ENCODE data around the gene CATSPER4. TPM values are rescaled to one million over a fixed set of nuclear protein-coding genes. Genes with fewer than 3 reads are reported as not detected.

CATSPER4 gene
- total and polyA plus RNA-seq, 3 donors from 2014 or later = 4.9 to 13.2 (median 8.2) TPM

DNA sequence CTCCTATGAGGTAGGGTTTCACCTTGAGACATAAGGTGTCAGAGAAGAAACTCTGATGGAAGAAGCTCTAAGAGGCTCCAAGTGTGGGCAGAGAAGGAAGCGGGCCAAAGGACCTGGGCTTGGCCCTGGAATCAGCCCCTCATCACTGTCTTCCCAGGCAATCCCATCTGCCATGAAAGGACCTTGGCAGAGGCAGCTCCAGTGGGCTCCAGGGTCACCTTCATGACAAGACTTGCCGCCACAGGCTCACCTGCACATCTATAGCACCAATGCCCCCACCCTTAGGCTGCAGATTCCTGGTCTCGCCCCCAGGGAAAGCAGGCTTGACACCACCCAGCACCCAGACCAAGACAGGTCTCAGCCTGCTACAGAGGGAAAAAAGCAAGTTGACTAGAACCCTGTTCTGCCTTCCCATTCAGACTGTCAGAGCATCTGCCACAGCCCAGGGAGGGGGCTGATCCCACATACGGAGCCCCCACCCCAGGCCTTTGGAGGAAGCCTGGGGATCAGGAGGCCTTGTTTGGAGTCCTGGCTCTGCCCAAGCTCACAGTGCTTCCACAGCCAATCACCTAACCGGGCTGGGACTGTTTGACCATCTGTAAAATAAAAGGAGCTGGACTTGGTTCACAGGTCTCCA lies 32.0 kb upstream of the CATSPER4 start:
- Histone ChIP-seq H3K27me3 (no peaks in the 10 kb centered on the region), H3K9me3 (no peaks in the 10 kb centered on the region), H3K4me1 (peaks cover 7% of the 10 kb centered on the region), H3K27ac (no peak overlapping the region), H3K4me3 (no peak overlapping the region), H3K36me3 (ENCODE audit: low read depth, missing control alignments) (no peaks in the 10 kb centered on the region)
- WGBS, 2 donors = 92 to 95% methylated on average over 5 of the region's 5 CpGs
- intact Hi-C loops (cut with DNase I; ENCODE audit: low total_unique reads) = no loop called here
- TF ChIP-seq POLR2A (IDR thresholded peaks at IDR 0.05) = no peak
- TF ChIP-seq, protein P1, sequence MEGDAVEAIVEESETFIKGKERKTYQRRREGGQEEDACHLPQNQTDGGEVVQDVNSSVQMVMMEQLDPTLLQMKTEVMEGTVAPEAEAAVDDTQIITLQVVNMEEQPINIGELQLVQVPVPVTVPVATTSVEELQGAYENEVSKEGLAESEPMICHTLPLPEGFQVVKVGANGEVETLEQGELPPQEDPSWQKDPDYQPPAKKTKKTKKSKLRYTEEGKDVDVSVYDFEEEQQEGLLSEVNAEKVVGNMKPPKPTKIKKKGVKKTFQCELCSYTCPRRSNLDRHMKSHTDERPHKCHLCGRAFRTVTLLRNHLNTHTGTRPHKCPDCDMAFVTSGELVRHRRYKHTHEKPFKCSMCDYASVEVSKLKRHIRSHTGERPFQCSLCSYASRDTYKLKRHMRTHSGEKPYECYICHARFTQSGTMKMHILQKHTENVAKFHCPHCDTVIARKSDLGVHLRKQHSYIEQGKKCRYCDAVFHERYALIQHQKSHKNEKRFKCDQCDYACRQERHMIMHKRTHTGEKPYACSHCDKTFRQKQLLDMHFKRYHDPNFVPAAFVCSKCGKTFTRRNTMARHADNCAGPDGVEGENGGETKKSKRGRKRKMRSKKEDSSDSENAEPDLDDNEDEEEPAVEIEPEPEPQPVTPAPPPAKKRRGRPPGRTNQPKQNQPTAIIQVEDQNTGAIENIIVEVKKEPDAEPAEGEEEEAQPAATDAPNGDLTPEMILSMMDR (IDR thresholded peaks at IDR 0.05) = no peak
- no peak for DNase-seq

DNA sequence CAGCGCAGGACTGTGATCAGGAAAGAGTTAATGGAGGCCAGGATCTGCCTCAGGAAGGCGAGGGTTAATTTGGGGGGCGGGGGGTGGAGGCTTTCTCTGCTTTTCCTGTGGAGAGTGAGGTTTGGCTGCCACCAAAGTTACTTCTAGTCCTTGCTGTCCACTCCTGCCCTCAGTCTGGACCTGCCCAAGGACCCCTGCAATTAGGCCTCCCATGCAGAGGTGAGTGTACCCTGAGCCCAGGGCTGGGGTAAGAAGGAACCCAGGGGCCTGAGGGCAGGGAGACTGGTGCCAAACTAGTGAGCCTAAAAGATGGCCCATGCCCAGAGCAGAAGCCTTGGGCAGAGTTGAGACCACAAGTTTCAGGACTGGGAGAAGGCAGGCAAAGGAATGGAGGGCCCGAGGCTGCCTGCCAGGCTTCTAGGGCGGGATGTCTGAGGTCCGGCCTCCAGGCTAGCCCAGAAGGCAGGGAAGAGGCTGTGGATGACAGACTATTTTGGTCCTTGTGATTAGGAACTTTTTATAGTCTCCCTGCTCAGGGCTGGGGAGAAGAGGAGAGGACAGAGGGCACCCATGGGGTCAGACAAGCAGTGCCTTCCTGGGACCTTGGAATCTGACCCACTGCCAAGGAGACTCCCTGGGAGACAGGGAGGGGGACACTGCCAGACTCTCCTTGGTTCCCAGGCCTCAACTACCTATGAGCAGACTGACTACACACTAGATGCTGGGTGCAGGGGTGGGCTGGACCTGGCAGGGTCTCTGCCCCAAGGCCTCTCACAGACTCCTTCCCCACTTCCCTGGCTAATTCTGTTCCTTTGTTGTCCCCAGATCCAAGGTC lies 31.3 kb upstream of the CATSPER4 start, which contains the start of gene FAM110D:
Gene FAM110D, plus strand, starts transcription at position 172 of the 835 bp plus-strand sequence. CDS start 2,213 bp downstream, outside the sequence.
- no peak for DNase-seq
- TF ChIP-seq, protein P1 (IDR thresholded peaks at IDR 0.05) = no peak
- TF ChIP-seq POLR2A (IDR thresholded peaks at IDR 0.05) = no peak
- Histone ChIP-seq H3K27ac (no peak within 1 kb of the TSS), H3K4me1 (peaks cover 7% of the 10 kb centered on the region), H3K36me3 (ENCODE audit: low read depth, missing control alignments) (no peaks in the 10 kb centered on the region), H3K27me3 (no peaks in the 10 kb centered on the region), H3K9me3 (no peaks in the 10 kb centered on the region), H3K4me3 (peak within 1 kb of the TSS in 1 of 2 donors; percentile 6)
- 61 to 63% methylated on average over 4 to 6 of the region's 6 CpGs for WGBS, 2 donors
- intact Hi-C loops (cut with DNase I; ENCODE audit: low total_unique reads) = no loop called here

DNA sequence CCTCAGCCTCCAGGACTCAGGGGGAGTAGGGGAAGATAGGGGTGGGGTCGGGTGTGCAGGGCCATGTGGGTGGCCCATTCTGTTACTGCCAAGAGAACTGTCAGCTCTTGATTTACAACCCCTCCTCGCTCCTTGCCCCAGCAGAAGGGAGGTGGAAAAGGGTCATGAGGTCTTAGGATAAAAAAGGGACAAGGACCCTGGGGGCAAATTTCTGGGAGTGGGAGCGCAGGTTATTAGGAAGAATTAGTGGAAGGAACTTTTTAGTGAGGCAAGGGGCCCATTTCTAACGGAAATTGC lies 30.7 kb upstream of the CATSPER4 start:
- H3K4me3 ChIP-seq = peak overlapping the region in 1 of 2 donors; percentile 6
- no peak for TF ChIP-seq POLR2A (IDR thresholded peaks at IDR 0.05)
- TF ChIP-seq, protein P1 (IDR thresholded peaks at IDR 0.05) = no peak
- WGBS, 2 donors = 69 to 77% methylated on average over 4 of the region's 4 CpGs
- H3K27ac ChIP-seq = no peak overlapping the region
- intact Hi-C loops (cut with DNase I; ENCODE audit: low total_unique reads) = loop anchor here (10.0 kb wide), 1 partner anchor 45 kb away; the partner anchor contains the start of gene PDIK1L
- H3K27me3 ChIP-seq = no peaks in the 10 kb centered on the region
- no peaks in the 10 kb centered on the region for H3K36me3 ChIP-seq (ENCODE audit: low read depth, missing control alignments)
- no peaks in the 10 kb centered on the region for H3K9me3 ChIP-seq
- DNase-seq = no peak
- peaks cover 7% of the 10 kb centered on the region for H3K4me1 ChIP-seq

DNA sequence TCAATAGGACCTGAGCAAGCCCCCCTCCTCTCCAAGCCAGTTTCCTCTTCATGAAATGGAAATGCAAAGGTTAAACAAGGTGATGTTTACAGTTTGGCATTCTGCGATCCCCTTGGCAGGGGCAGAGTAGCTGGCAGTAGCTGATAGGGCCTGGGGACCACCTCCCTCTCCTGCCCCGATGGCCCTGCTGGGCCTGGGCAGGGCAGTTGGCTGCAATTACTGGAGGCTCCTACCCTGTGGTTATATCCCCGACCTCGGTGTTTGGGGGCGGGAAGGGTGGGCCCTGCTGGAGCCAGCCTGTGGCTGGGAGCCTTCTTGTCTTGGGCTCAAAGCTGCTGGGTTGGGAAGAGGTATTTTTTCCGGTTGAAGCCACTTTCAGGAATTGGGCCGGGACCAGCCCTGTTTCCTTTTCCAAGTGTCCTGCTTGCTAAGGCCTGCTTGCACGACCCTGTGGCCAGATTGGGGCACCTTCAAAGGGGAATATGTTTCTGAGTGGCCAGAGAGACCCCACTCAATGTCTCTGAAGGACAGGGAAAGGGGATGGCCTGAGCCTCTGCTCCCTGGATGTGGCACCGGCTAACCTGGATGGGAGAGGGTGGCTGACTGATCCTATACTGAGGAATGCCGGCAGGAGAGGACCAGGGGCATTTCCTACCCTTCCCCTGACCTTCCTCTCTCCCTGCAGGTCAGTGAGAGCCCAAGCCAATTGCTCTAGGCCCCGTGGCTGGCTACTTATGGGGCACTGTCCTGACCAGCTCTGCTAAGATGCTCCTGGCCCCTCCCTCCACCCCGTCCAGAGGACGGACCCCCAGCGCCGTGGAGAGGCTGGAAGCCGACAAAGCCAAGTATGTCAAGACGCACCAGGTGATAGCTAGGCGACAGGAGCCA lies 29.6 kb upstream of the CATSPER4 start:
- no peaks in the 10 kb centered on the region for H3K9me3 ChIP-seq
- H3K36me3 ChIP-seq (ENCODE audit: low read depth, missing control alignments) = no peaks in the 10 kb centered on the region
- intact Hi-C loops (cut with DNase I; ENCODE audit: low total_unique reads) = loop anchor here (10.0 kb wide), 1 partner anchor 46 kb away; the partner anchor contains the start of gene PDIK1L
- no peak for TF ChIP-seq POLR2A (IDR thresholded peaks at IDR 0.05)
- TF ChIP-seq, protein P1 (IDR thresholded peaks at IDR 0.05) = no peak
- peaks cover 7% of the 10 kb centered on the region for H3K4me1 ChIP-seq
- 45 to 47% methylated on average over 5 to 16 of the region's 18 CpGs for WGBS, 2 donors
- peak overlapping the region; percentile 47 to 59 for H3K4me3 ChIP-seq
- no peak for DNase-seq
- H3K27me3 ChIP-seq = no peaks in the 10 kb centered on the region
- H3K27ac ChIP-seq = no peak overlapping the region

All from testis (tissue), 3 donors.